H9 (cell line): ENCODE data around the gene CAVIN1. TPM values are rescaled to one million over a fixed set of nuclear protein-coding genes. Genes with fewer than 3 reads are reported as not detected.
"Not testable (repeated sequence)": the region's sequence is repeated elsewhere in the genome, so short reads cannot be mapped to it uniquely, and the experiment has no call there.

Experiments used
- DNase-seq: peaks from one replicate; pipeline ENCODE4 v3.0.0-alpha.2; 2017
- H2AFZ ChIP-seq: one replicate; pipeline ENCODE4 v1.6.1; 2013; ENCODE audit warnings: mild to moderate bottlenecking, low read length, control low read depth, moderate library complexity
- H2AK5ac ChIP-seq: 2 replicates; pipeline ENCODE4 v1.6.1; 2013; ENCODE audit warnings: low read length, control low read depth, mixed read lengths; ENCODE audit not compliant: insufficient read length
- H2BK120ac ChIP-seq: one replicate; pipeline ENCODE4 v1.6.1; 2013; ENCODE audit warnings: low read depth, mild to moderate bottlenecking, low read length, control low read depth, inconsistent platforms; ENCODE audit not compliant: poor library complexity, severe bottlenecking
- H2BK12ac ChIP-seq: 2 replicates; pipeline ENCODE4 v1.6.1; 2013; ENCODE audit warnings: low read length, control low read depth, mixed read lengths, low read depth; ENCODE audit not compliant: insufficient read length
- H2BK15ac ChIP-seq: 2 replicates; pipeline ENCODE4 v1.6.1; 2013; ENCODE audit warnings: low read depth, low read length, control low read depth
- H2BK20ac ChIP-seq: one replicate; pipeline ENCODE4 v1.6.1; 2013; ENCODE audit warnings: low read depth, mild to moderate bottlenecking, low read length, control low read depth, inconsistent platforms; ENCODE audit not compliant: poor library complexity, severe bottlenecking
- H2BK5ac ChIP-seq: 2 replicates; pipeline ENCODE4 v1.6.1; 2013; ENCODE audit warnings: low read length, control low read depth, mixed read lengths; ENCODE audit not compliant: insufficient read length
- H3K14ac ChIP-seq: 2 replicates; pipeline ENCODE4 v1.6.1; 2013; ENCODE audit warnings: low read length, control low read depth; ENCODE audit not compliant: insufficient read depth
- H3K18ac ChIP-seq: 2 replicates; pipeline ENCODE4 v1.6.1; 2013; ENCODE audit warnings: low read depth, mild to moderate bottlenecking, mixed read lengths, low read length, control low read depth; ENCODE audit not compliant: insufficient read length
- H3K23ac ChIP-seq: 2 replicates; pipeline ENCODE4 v1.6.1; 2013; ENCODE audit warnings: low read length, control low read depth, mixed read lengths, low read depth; ENCODE audit not compliant: insufficient read length
- H3K23me2 ChIP-seq: 2 replicates; pipeline ENCODE4 v1.6.1; 2013; ENCODE audit warnings: low read depth, mild to moderate bottlenecking, mixed read lengths, low read length, control low read depth; ENCODE audit not compliant: insufficient read length, poor library complexity, severe bottlenecking
- H3K27ac ChIP-seq: 2 replicates; pipeline ENCODE4 v1.5.1; 2013; ENCODE audit warnings: low read length, control low read depth, mixed read lengths, low read depth; ENCODE audit not compliant: insufficient read length
- H3K27me3 ChIP-seq: 2 replicates; pipeline ENCODE4 v1.6.1; 2013; ENCODE audit warnings: low read length, control low read depth, inconsistent platforms; ENCODE audit not compliant: insufficient read depth
- H3K4ac ChIP-seq: 2 replicates; pipeline ENCODE4 v1.6.1; 2013; ENCODE audit warnings: low read depth, mild to moderate bottlenecking, control low read depth, inconsistent platforms, low read length, moderate library complexity
- H3K4me1 ChIP-seq: 2 replicates; pipeline ENCODE4 v1.6.1; 2013; ENCODE audit warnings: low read length, control low read depth, inconsistent platforms; ENCODE audit not compliant: insufficient read depth
- H3K4me2 ChIP-seq: 2 replicates; pipeline ENCODE4 v1.6.1; 2013; ENCODE audit warnings: low read length, control low read depth, mixed read lengths; ENCODE audit not compliant: insufficient read length, insufficient read depth
- H3K56ac ChIP-seq: 2 replicates; pipeline ENCODE4 v1.6.1; 2013; ENCODE audit warnings: low read depth, mild to moderate bottlenecking, mixed read lengths, low read length, control low read depth; ENCODE audit not compliant: insufficient read length
- H3K79me1 ChIP-seq: 2 replicates; pipeline ENCODE4 v1.6.1; 2013; ENCODE audit warnings: low read depth, mild to moderate bottlenecking, moderate library complexity, low read length, control low read depth, inconsistent platforms; ENCODE audit not compliant: insufficient read depth, poor library complexity, severe bottlenecking
- H3K79me2 ChIP-seq: 2 replicates; pipeline ENCODE4 v1.6.1; 2013; ENCODE audit warnings: low read length, control low read depth, inconsistent platforms; ENCODE audit not compliant: insufficient read depth
- H3K9ac ChIP-seq: 2 replicates; pipeline ENCODE4 v1.6.1; 2013; ENCODE audit warnings: low read length, control low read depth, mixed read lengths; ENCODE audit not compliant: insufficient read length; ENCODE audit errors: extremely low read depth
- H3K9me3 ChIP-seq: one replicate; pipeline ENCODE4 v1.6.1; 2013; ENCODE audit warnings: low read depth, low read length, inconsistent platforms; ENCODE audit not compliant: control insufficient read depth
- H3T11ph ChIP-seq: one replicate; pipeline ENCODE4 v1.6.1; 2013; ENCODE audit warnings: mild to moderate bottlenecking, low read length, control low read depth, inconsistent platforms
- H4K20me1 ChIP-seq: one replicate; pipeline ENCODE4 v1.6.1; 2013; ENCODE audit not compliant: control insufficient read depth, insufficient read length, insufficient read depth
- H4K5ac ChIP-seq: 2 replicates; pipeline ENCODE4 v1.6.1; 2013; ENCODE audit warnings: low read depth, mild to moderate bottlenecking, mixed read lengths, low read length, control low read depth; ENCODE audit not compliant: insufficient read length
- H4K8ac ChIP-seq: replicated peaks from 2 replicates; pipeline ENCODE4 v1.6.1; 2013; ENCODE audit warnings: low read length, control low read depth, mixed read lengths, low read depth; ENCODE audit not compliant: insufficient read length
- H4K91ac ChIP-seq: 2 replicates; pipeline ENCODE4 v1.6.1; 2013; ENCODE audit warnings: low read depth, mild to moderate bottlenecking, moderate library complexity, mixed read lengths, low read length, control low read depth; ENCODE audit not compliant: insufficient read length
- H3K27ac Mint-ChIP-seq, 3 experiments: 2 replicates in 2 of 3; 3 replicates in 1 of 3; pipeline ENCODE4 v1.8.0; 2020 to 2021; ENCODE audit warnings: mixed read lengths in 3 of 3, mild to moderate bottlenecking in 1 of 3, moderate library complexity in 1 of 3
- H3K27me3 Mint-ChIP-seq: 2 replicates; pipeline ENCODE4 v1.8.0; 2021; ENCODE audit warnings: low read depth, mild to moderate bottlenecking, moderate library complexity, mixed read lengths
- H3K36me3 Mint-ChIP-seq, 3 experiments: 2 replicates in 2 of 3; 3 replicates in 1 of 3; pipeline ENCODE4 v1.8.0; 2020 to 2021; ENCODE audit warnings: low read depth in 3 of 3, mixed read lengths in 3 of 3; ENCODE audit not compliant: insufficient read depth in 1 of 3
- H3K4me1 Mint-ChIP-seq, 2 experiments: 2 replicates each; pipeline ENCODE4 v1.8.0; 2020; ENCODE audit warnings: mixed read lengths in 2 of 2
- H3K4me3 Mint-ChIP-seq, 2 experiments: 2 replicates in 1 of 2; 3 replicates in 1 of 2; pipeline ENCODE4 v1.8.0; 2020 to 2021; ENCODE audit warnings: mild to moderate bottlenecking in 2 of 2, mixed read lengths in 2 of 2, moderate library complexity in 1 of 2
- H3K9me3 Mint-ChIP-seq, 2 experiments: 2 replicates in 1 of 2; 3 replicates in 1 of 2; pipeline ENCODE4 v1.8.0; 2020; ENCODE audit warnings: mild to moderate bottlenecking in 2 of 2, mixed read lengths in 2 of 2, moderate library complexity in 1 of 2
- CTCF ChIP-seq: fragments of 200-600 bp; sonication (generic); conservative IDR thresholded peaks from 3 replicates; pipeline ENCODE4 v1.8.0; 2021; ENCODE audit warnings: antibody characterized with exemption, mild to moderate bottlenecking
- WGBS: extraction: QIAGEN DNeasy Blood & Tissue Kit; methylation state at CpG from one replicate; pipeline ENCODE4 v1.1.7; 2013; ENCODE audit warnings: missing lambda C conversion rate, low lambda C conversion rate, mixed read lengths; ENCODE audit not compliant: insufficient read length; ENCODE audit errors: extremely low coverage; 5-methylcytosine and 5-hydroxymethylcytosine counted together
- total RNA-seq: library from RNA; stranded (reverse); gene quantifications from 2 replicates; pipeline ENCODE4 v1.2.1, GENCODE V29; 2021

CAVIN1 gene
- total RNA-seq, 1 experiment from 2014 or later: 65.2 TPM

GRCh38 chr17:42421136-42421506 is 1.9 kb downstream of the CAVIN1 start:
- Histone ChIP-seq H3K18ac (no peak overlapping the region), H4K8ac (no peak overlapping the region), H2AFZ (no peak overlapping the region), H3K9ac (no peak overlapping the region), H3K4me1 (no peaks in the 10 kb centered on the region; the same call in 1 of the 2 replicates), H3K27me3 (no peaks in the 10 kb centered on the region; the same call in 1 of the 2 replicates), H3K14ac (no peak overlapping the region), H2BK20ac (no peak overlapping the region), H4K20me1 (no peaks in the 10 kb centered on the region), H3T11ph (no peak overlapping the region), H3K23me2 (peaks cover 24% of the 10 kb centered on the region), H4K91ac (no peak overlapping the region), H3K9me3 (no peaks in the 10 kb centered on the region), H3K79me1 (no peaks in the 10 kb centered on the region), H2BK120ac (no peak overlapping the region), H3K4ac (no peak overlapping the region), H3K79me2 (no peaks in the 10 kb centered on the region), H3K27ac (no peak overlapping the region), H3K56ac (no peak overlapping the region), H3K4me2 (peak overlapping the region; percentile 77), H2BK5ac (no peak overlapping the region), H3K23ac (no peak overlapping the region), H2AK5ac (no peak overlapping the region), H2BK12ac (no peak overlapping the region), H2BK15ac (no peak overlapping the region), H4K5ac (no peak overlapping the region)
- no peaks in the 10 kb centered on the region; a peak in 1 of 5 replicates for H3K9me3 Mint-ChIP-seq
- no peak for TF ChIP-seq CTCF
- H3K4me1 Mint-ChIP-seq: peaks cover 30 to 37% of the 10 kb centered on the region in 2 experiments
- peaks cover 0 to 3% (median 0%) of the 10 kb centered on the region in 3 experiments; a peak in 4 of 7 replicates for H3K36me3 Mint-ChIP-seq
- H3K4me3 Mint-ChIP-seq: peak overlapping the region; percentile 88 to 93
- H3K27ac Mint-ChIP-seq: no peak overlapping the region
- no peak for DNase-seq
- no CpG with 5 or more reads among the region's 6 CpGs for WGBS
- H3K27me3 Mint-ChIP-seq: peaks cover 23% of the 10 kb centered on the region

DNA sequence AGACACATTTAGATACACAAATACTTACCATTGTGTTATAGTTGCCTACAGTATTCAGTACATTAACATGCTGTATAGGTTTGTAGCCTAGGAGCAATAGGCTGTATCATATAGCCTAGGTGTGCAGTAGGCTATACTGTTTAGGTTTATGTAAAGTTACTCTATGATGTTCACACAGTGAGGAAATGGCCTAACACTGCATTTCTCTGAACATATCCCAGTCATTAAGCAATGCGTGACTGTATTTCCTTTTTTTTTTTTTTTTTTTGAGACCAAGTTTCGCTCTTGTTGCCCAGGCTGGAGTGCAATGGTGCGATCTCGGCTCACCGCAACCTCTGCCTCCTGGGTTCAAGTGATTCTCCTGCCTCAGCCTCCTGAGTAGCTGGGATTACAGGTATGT is 5.1 kb downstream of the CAVIN1 start:
- not testable (repeated sequence) for H4K20me1 ChIP-seq, H2BK20ac ChIP-seq, H2BK5ac ChIP-seq, H3T11ph ChIP-seq, H3K4me3 Mint-ChIP-seq, H4K5ac ChIP-seq, H2BK15ac ChIP-seq, H3K27ac ChIP-seq, H2BK12ac ChIP-seq, H3K18ac ChIP-seq, H3K23ac ChIP-seq, H3K79me1 ChIP-seq, H3K4me2 ChIP-seq, H3K56ac ChIP-seq, H3K9me3 Mint-ChIP-seq, H4K91ac ChIP-seq, H3K27me3 ChIP-seq, H3K36me3 Mint-ChIP-seq, DNase-seq, H3K79me2 ChIP-seq, H3K9ac ChIP-seq, H3K27ac Mint-ChIP-seq, H3K4ac ChIP-seq, H3K4me1 ChIP-seq, H3K9me3 ChIP-seq, H3K14ac ChIP-seq, H2BK120ac ChIP-seq, H2AK5ac ChIP-seq, H4K8ac ChIP-seq, H2AFZ ChIP-seq
- no CpG with 5 or more reads among the region's 5 CpGs for WGBS
- Mint-ChIP-seq H3K4me1 (peaks cover 30 to 34% of the 10 kb centered on the region in 2 experiments), H3K27me3 (peaks cover 18% of the 10 kb centered on the region)
- peaks cover 17% of the 10 kb centered on the region for H3K23me2 ChIP-seq
